ENCODE data around the gene RUNX1. TPM values are rescaled to one million over a fixed set of nuclear protein-coding genes. Genes with fewer than 3 reads are reported as not detected.

RUNX1 gene
- total and polyA plus RNA-seq, 10 of the 15 experiments (the other 5 are each of a cell fraction or from before 2014, with no cell fraction given) = 0.90 to 15.2 (median 4.1) TPM

DNA sequence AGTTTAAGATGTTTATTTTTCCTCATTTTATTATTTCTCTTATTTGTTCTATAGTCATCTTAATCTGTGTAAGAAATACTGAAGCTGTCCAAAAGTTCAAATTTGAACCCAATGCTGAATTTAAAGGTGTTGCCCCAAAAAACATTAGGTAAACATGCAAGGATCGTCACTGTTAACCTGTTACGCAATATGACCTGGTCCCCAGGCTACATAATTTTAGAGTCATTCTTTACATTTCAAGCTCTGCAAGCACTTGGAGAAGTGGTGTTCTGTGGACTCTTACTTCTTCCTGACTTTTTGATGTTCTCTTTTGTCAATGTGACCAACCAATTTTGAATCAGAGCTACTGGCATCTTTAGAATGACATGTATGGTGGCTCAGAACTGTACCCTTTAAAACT, 274.4 kb downstream of the RUNX1 start:
- WGBS (ENCODE audit: insufficient coverage, insufficient replicate concordance, low lambda C conversion rate, missing lambda C conversion rate) = 68% methylated on average over 2 of the region's 2 CpGs
- Histone ChIP-seq H3K4me2 (ENCODE audit: control insufficient read depth, insufficient read depth) (no peak overlapping the region), H3K36me3 (ENCODE audit: control insufficient read depth in 2 of 2, insufficient read depth in 2 of 2, low read length in 1 of 2) (no peaks in the 10 kb centered on the region), H3K4me3 (no peak overlapping the region), H2AFZ (ENCODE audit: control insufficient read depth, low read depth, low read length) (no peak overlapping the region), H4K20me1 (ENCODE audit: control insufficient read depth, insufficient read depth) (no peaks in the 10 kb centered on the region), H3K9ac (ENCODE audit: control insufficient read depth, insufficient read depth, low read length) (no peak overlapping the region), H3K79me2 (ENCODE audit: control insufficient read depth, insufficient read depth, low read length) (no peaks in the 10 kb centered on the region), H3K4me1 (ENCODE audit: control insufficient read depth, insufficient read depth, low read length) (no peaks in the 10 kb centered on the region), H3K27ac (ENCODE audit: control insufficient read depth, insufficient read depth) (no peak overlapping the region), H3K9me3 (replicated peaks; ENCODE audit: control insufficient read depth, insufficient read depth, low read length) (no peaks in the 10 kb centered on the region), H3K27me3 (replicated peaks in 1 of 2; ENCODE audit: control insufficient read depth in 2 of 2, insufficient read depth in 2 of 2, low read length in 1 of 2) (peaks cover 0 to 6% of the 10 kb centered on the region in 2 experiments; a peak in 2 of 4 replicates)
- intact Hi-C loops (cut with micrococcal nuclease; ENCODE audit: unreplicated experiment) = no loop called here
- CTCF ChIA-PET = interaction anchor here (0.8 kb wide), 1 partner anchor 52 kb away, joined by 4 read pairs; no protein-coding TSS in a partner anchor
- POLR2A ChIA-PET = no interaction called here
- RAD21 ChIA-PET (ENCODE audit: unreplicated experiment) = no interaction called here
- in situ Hi-C loops (cut with MboI) = no loop called here
- no TSS peak for BruUV-seq (replicated peaks)
- FAIRE-seq (no peak), ATAC-seq (no peak), DNase-seq (ENCODE audit: low read depth, low spot score) (no peak)
- SMC1A ChIA-PET (ENCODE audit: uncharacterized antibody, unreplicated experiment) = interaction anchor here (0.7 to 1.2 kb wide), 2 partner anchors 109 to 160 kb away, joined by 3 read pairs; no protein-coding TSS in a partner anchor
- TF ChIP-seq TBL1XR1 (IDR thresholded peaks at IDR 0.05; ENCODE audit: low read depth, low read length) (no peak), SREBF1 (IDR thresholded peaks at IDR 0.05; ENCODE audit: low read length) (no peak), CHD2 (IDR thresholded peaks at IDR 0.05; ENCODE audit: borderline replicate concordance, low read depth, low read length) (no peak), RBBP5 (conservative IDR thresholded peaks at IDR 0.05) (no peak), SUPT20H (IDR thresholded peaks at IDR 0.05; ENCODE audit: borderline replicate concordance, control insufficient read depth, low read depth, low read length) (no peak), EED (IDR thresholded peaks at IDR 0.05; ENCODE audit: low read depth) (no peak)
- TF ChIP-seq, protein P1, sequence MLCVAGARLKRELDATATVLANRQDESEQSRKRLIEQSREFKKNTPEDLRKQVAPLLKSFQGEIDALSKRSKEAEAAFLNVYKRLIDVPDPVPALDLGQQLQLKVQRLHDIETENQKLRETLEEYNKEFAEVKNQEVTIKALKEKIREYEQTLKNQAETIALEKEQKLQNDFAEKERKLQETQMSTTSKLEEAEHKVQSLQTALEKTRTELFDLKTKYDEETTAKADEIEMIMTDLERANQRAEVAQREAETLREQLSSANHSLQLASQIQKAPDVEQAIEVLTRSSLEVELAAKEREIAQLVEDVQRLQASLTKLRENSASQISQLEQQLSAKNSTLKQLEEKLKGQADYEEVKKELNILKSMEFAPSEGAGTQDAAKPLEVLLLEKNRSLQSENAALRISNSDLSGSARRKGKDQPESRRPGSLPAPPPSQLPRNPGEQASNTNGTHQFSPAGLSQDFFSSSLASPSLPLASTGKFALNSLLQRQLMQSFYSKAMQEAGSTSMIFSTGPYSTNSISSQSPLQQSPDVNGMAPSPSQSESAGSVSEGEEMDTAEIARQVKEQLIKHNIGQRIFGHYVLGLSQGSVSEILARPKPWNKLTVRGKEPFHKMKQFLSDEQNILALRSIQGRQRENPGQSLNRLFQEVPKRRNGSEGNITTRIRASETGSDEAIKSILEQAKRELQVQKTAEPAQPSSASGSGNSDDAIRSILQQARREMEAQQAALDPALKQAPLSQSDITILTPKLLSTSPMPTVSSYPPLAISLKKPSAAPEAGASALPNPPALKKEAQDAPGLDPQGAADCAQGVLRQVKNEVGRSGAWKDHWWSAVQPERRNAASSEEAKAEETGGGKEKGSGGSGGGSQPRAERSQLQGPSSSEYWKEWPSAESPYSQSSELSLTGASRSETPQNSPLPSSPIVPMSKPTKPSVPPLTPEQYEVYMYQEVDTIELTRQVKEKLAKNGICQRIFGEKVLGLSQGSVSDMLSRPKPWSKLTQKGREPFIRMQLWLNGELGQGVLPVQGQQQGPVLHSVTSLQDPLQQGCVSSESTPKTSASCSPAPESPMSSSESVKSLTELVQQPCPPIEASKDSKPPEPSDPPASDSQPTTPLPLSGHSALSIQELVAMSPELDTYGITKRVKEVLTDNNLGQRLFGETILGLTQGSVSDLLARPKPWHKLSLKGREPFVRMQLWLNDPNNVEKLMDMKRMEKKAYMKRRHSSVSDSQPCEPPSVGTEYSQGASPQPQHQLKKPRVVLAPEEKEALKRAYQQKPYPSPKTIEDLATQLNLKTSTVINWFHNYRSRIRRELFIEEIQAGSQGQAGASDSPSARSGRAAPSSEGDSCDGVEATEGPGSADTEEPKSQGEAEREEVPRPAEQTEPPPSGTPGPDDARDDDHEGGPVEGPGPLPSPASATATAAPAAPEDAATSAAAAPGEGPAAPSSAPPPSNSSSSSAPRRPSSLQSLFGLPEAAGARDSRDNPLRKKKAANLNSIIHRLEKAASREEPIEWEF (IDR thresholded peaks at IDR 0.05; ENCODE audit: insufficient replicate concordance, low read depth, low read length) = no peak
- TF ChIP-seq, protein P2, sequence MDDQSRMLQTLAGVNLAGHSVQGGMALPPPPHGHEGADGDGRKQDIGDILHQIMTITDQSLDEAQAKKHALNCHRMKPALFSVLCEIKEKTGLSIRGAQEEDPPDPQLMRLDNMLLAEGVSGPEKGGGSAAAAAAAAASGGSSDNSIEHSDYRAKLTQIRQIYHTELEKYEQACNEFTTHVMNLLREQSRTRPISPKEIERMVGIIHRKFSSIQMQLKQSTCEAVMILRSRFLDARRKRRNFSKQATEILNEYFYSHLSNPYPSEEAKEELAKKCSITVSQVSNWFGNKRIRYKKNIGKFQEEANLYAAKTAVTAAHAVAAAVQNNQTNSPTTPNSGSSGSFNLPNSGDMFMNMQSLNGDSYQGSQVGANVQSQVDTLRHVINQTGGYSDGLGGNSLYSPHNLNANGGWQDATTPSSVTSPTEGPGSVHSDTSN (IDR thresholded peaks at IDR 0.05; ENCODE audit: insufficient replicate concordance, low read depth, low read length) = no peak
- TF ChIP-seq, protein P3, sequence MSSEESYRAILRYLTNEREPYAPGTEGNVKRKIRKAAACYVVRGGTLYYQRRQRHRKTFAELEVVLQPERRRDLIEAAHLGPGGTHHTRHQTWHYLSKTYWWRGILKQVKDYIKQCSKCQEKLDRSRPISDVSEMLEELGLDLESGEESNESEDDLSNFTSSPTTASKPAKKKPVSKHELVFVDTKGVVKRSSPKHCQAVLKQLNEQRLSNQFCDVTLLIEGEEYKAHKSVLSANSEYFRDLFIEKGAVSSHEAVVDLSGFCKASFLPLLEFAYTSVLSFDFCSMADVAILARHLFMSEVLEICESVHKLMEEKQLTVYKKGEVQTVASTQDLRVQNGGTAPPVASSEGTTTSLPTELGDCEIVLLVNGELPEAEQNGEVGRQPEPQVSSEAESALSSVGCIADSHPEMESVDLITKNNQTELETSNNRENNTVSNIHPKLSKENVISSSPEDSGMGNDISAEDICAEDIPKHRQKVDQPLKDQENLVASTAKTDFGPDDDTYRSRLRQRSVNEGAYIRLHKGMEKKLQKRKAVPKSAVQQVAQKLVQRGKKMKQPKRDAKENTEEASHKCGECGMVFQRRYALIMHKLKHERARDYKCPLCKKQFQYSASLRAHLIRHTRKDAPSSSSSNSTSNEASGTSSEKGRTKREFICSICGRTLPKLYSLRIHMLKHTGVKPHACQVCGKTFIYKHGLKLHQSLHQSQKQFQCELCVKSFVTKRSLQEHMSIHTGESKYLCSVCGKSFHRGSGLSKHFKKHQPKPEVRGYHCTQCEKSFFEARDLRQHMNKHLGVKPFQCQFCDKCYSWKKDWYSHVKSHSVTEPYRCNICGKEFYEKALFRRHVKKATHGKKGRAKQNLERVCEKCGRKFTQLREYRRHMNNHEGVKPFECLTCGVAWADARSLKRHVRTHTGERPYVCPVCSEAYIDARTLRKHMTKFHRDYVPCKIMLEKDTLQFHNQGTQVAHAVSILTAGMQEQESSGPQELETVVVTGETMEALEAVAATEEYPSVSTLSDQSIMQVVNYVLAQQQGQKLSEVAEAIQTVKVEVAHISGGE (CRISPR knock-in tag; IDR thresholded peaks at IDR 0.05) = no peak
- TF ChIP-seq, protein P4, sequence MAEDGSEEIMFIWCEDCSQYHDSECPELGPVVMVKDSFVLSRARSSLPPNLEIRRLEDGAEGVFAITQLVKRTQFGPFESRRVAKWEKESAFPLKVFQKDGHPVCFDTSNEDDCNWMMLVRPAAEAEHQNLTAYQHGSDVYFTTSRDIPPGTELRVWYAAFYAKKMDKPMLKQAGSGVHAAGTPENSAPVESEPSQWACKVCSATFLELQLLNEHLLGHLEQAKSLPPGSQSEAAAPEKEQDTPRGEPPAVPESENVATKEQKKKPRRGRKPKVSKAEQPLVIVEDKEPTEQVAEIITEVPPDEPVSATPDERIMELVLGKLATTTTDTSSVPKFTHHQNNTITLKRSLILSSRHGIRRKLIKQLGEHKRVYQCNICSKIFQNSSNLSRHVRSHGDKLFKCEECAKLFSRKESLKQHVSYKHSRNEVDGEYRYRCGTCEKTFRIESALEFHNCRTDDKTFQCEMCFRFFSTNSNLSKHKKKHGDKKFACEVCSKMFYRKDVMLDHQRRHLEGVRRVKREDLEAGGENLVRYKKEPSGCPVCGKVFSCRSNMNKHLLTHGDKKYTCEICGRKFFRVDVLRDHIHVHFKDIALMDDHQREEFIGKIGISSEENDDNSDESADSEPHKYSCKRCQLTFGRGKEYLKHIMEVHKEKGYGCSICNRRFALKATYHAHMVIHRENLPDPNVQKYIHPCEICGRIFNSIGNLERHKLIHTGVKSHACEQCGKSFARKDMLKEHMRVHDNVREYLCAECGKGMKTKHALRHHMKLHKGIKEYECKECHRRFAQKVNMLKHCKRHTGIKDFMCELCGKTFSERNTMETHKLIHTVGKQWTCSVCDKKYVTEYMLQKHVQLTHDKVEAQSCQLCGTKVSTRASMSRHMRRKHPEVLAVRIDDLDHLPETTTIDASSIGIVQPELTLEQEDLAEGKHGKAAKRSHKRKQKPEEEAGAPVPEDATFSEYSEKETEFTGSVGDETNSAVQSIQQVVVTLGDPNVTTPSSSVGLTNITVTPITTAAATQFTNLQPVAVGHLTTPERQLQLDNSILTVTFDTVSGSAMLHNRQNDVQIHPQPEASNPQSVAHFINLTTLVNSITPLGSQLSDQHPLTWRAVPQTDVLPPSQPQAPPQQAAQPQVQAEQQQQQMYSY (CRISPR knock-in tag; IDR thresholded peaks at IDR 0.05) = no peak

Data from GM12878 (cell line).